DND-41 (cell line): ENCODE data around the gene SH3RF3.
"Not testable (repeated sequence)": the region's sequence is repeated elsewhere in the genome, so short reads cannot be mapped to it uniquely, and the experiment has no call there.

Source experiments
- ATAC-seq: fragments of 200-7000 bp; cut with Tn5 transposase; 3 replicates; pipeline ENCODE4 v1.9.1; 2021; ENCODE audit warnings: low read depth; ENCODE audit not compliant: insufficient read depth
- DNase-seq: peaks from one replicate; pipeline ENCODE4 v3.0.0-alpha.2; 2020
- H2AFZ ChIP-seq: 2 replicates; pipeline ENCODE4 v1.6.0; 2012; ENCODE audit warnings: low read depth, low read length
- H3K27ac ChIP-seq: 2 replicates; pipeline ENCODE4 v1.5.1; 2012; ENCODE audit warnings: low read length, inconsistent platforms
- H3K27me3 ChIP-seq: fragments of 200-600 bp; sonication (generic); 2 replicates; pipeline ENCODE4 v1.6.0; 2012; ENCODE audit warnings: low read length, mild to moderate bottlenecking, inconsistent platforms; ENCODE audit not compliant: insufficient read depth, poor library complexity
- H3K36me3 ChIP-seq: 2 replicates; pipeline ENCODE4 v1.5.1; 2012; ENCODE audit warnings: low read length, inconsistent platforms; ENCODE audit not compliant: insufficient read depth
- H3K4me1 ChIP-seq: 2 replicates; pipeline ENCODE4 v1.5.1; 2012; ENCODE audit warnings: mild to moderate bottlenecking, low read length; ENCODE audit not compliant: insufficient read depth
- H3K4me2 ChIP-seq: 2 replicates; pipeline ENCODE4 v1.6.0; 2012; ENCODE audit warnings: mild to moderate bottlenecking, moderate library complexity, low read length, inconsistent platforms; ENCODE audit not compliant: insufficient read depth
- H3K4me3 ChIP-seq, 2 experiments: fragments of 200-600 bp in 1 of 2; shearing (Covaris generic) in 1 of 2; 2 replicates each; pipeline ENCODE4 v1.5.1; 2012 to 2016; ENCODE audit warnings: inconsistent platforms in 2 of 2, low read length in 2 of 2, mild to moderate bottlenecking in 2 of 2, low read depth in 1 of 2, moderate library complexity in 1 of 2
- H3K79me2 ChIP-seq: 2 replicates; pipeline ENCODE4 v1.6.0; 2012; ENCODE audit warnings: low read length, inconsistent platforms; ENCODE audit not compliant: insufficient read depth
- H3K9ac ChIP-seq: 2 replicates; pipeline ENCODE4 v1.6.0; 2012; ENCODE audit warnings: low read depth, mild to moderate bottlenecking, inconsistent platforms, low read length, moderate library complexity
- H3K9me3 ChIP-seq: 2 replicates; pipeline ENCODE4 v1.5.1; 2012; ENCODE audit warnings: low read length, moderate library complexity, mild to moderate bottlenecking, inconsistent platforms; ENCODE audit not compliant: insufficient read depth, severe bottlenecking
- H4K20me1 ChIP-seq: 2 replicates; pipeline ENCODE4 v1.6.0; 2012; ENCODE audit warnings: low read length; ENCODE audit not compliant: insufficient read depth
- EZH2 ChIP-seq: IDR thresholded peaks from 3 replicates; pipeline ENCODE4 v1.6.1; 2012; ENCODE audit warnings: borderline replicate concordance, low read depth, mild to moderate bottlenecking, moderate library complexity, low read length, inconsistent platforms; ENCODE audit not compliant: severe bottlenecking
- TF ChIP-seq, protein P1 (sequence below): IDR thresholded peaks from 2 replicates; pipeline ENCODE4 v1.5.1; 2012; ENCODE audit warnings: borderline replicate concordance, low read length, moderate library complexity, mild to moderate bottlenecking; ENCODE audit not compliant: poor library complexity, severe bottlenecking; ENCODE audit errors: extremely low read depth

Gene SH3RF3

DNA sequence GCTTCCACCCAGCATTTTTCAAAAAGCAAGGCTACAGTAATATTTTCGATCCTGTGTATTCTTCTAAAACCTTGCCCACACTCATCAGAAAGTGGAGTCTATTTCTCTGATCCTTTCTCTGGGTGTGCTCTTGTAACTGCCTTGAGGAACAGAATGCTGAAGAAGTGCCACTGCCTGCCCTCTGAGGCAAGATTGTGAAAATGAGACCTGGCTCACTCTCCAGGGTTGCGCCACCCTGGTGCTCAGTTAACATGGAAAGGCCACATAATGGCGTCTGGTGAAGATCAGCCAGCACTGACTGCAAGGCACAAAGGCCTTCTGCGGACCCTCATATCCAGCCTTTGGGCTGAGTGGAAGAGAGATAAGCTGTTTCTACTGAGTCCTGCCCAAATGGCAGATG, 11.2 kb upstream of the SH3RF3 start:
- H3K4me1 ChIP-seq: no peaks in the 10 kb centered on the region
- DNase-seq: no peak
- no peak overlapping the region for H2AFZ ChIP-seq
- H3K4me2 ChIP-seq: no peak overlapping the region
- TF ChIP-seq, protein P1, sequence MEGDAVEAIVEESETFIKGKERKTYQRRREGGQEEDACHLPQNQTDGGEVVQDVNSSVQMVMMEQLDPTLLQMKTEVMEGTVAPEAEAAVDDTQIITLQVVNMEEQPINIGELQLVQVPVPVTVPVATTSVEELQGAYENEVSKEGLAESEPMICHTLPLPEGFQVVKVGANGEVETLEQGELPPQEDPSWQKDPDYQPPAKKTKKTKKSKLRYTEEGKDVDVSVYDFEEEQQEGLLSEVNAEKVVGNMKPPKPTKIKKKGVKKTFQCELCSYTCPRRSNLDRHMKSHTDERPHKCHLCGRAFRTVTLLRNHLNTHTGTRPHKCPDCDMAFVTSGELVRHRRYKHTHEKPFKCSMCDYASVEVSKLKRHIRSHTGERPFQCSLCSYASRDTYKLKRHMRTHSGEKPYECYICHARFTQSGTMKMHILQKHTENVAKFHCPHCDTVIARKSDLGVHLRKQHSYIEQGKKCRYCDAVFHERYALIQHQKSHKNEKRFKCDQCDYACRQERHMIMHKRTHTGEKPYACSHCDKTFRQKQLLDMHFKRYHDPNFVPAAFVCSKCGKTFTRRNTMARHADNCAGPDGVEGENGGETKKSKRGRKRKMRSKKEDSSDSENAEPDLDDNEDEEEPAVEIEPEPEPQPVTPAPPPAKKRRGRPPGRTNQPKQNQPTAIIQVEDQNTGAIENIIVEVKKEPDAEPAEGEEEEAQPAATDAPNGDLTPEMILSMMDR: no peak
- no peak for TF ChIP-seq EZH2
- H3K27ac ChIP-seq: no peak overlapping the region
- ATAC-seq: no peak
- H3K36me3 ChIP-seq: no peaks in the 10 kb centered on the region
- no peaks in the 10 kb centered on the region for H4K20me1 ChIP-seq
- peaks cover 3% of the 10 kb centered on the region for H3K9me3 ChIP-seq
- no peaks in the 10 kb centered on the region for H3K27me3 ChIP-seq
- H3K79me2 ChIP-seq: no peaks in the 10 kb centered on the region
- no peak overlapping the region for H3K9ac ChIP-seq
- no peak overlapping the region for H3K4me3 ChIP-seq

DNA sequence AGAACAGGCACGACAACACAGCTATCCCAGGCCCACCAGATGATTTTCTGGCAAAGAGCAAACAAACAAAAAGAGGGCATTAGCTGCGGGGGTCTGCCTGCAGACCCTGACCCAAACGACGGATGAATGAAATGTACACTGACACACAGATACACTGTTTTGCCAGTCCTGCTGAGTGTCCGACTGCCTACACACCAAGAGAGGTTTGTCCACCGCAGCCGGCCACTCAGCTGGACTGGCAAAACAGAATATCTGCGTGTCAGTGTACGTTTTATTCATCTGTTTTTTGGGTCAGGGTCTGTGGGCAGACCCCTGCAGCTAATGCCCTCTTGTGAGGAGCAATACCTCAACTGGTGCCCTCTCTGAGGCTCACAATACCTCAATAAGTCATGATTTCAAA, 10.7 kb upstream of the SH3RF3 start:
- H3K4me3 ChIP-seq: no peak overlapping the region
- no peak overlapping the region for H2AFZ ChIP-seq
- H3K9me3 ChIP-seq: peaks cover 3% of the 10 kb centered on the region
- no peaks in the 10 kb centered on the region for H3K36me3 ChIP-seq
- no peak overlapping the region for H3K27ac ChIP-seq
- DNase-seq (no peak), ATAC-seq (no peak)
- TF ChIP-seq, protein P1: no peak
- no peak for TF ChIP-seq EZH2
- no peaks in the 10 kb centered on the region for H3K4me1 ChIP-seq
- H3K9ac ChIP-seq: no peak overlapping the region
- H4K20me1 ChIP-seq: no peaks in the 10 kb centered on the region
- H3K4me2 ChIP-seq: no peak overlapping the region
- no peaks in the 10 kb centered on the region for H3K79me2 ChIP-seq
- H3K27me3 ChIP-seq: no peaks in the 10 kb centered on the region

DNA sequence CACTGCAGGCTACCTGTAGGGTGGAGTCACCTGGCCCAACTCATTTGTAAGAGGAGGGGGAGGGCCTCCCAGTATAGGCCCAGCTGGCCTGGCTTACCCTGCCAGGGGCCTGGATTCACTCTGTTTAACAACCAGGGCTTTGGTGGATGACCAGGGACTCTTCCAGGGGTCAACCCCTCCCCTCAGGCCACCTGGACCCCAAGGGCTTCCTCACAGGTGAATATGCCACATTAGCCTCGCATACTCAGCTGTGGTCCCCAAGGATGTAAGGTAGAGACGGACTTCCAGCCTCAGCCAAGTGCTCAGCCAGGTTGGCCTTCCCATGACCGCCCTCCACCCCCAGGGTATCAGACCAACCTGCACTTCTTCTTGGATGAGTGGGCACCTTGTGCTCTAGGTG, 8.8 kb upstream of the SH3RF3 start:
- H3K36me3 ChIP-seq: no peaks in the 10 kb centered on the region
- no peak overlapping the region for H3K27ac ChIP-seq
- no peak overlapping the region for H2AFZ ChIP-seq
- H3K9me3 ChIP-seq: peaks cover 3% of the 10 kb centered on the region
- no peak for ATAC-seq
- H3K27me3 ChIP-seq: no peaks in the 10 kb centered on the region
- H3K79me2 ChIP-seq: no peaks in the 10 kb centered on the region
- no peak overlapping the region for H3K4me2 ChIP-seq
- H4K20me1 ChIP-seq: no peaks in the 10 kb centered on the region
- no peak overlapping the region for H3K4me3 ChIP-seq
- TF ChIP-seq, protein P1: no peak
- no peak for TF ChIP-seq EZH2
- H3K4me1 ChIP-seq: no peaks in the 10 kb centered on the region
- DNase-seq: no peak
- no peak overlapping the region for H3K9ac ChIP-seq

DNA sequence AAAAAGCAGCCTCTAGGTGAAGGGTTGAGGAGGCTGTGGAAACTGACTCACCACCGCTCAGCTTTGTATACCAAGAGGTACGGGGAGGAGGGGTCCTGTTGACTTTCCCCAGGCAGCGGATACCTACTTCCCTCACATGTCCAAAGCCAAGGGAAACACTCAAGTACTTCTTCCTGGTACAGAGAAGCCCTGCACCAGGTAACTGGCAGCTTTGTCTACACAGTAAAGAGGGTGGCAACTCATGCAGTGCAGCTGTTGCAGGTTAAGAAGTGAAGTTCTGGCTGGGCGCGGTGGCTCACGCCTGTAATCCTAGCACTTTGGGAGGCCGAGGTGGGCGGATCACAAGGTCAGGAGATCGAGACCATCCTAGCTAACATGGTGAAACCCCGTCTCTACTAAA, 8.3 kb upstream of the SH3RF3 start:
- ATAC-seq, H2AFZ ChIP-seq, H3K9me3 ChIP-seq, H4K20me1 ChIP-seq, H3K79me2 ChIP-seq, H3K4me2 ChIP-seq, H3K36me3 ChIP-seq, H3K9ac ChIP-seq, H3K27me3 ChIP-seq, H3K4me1 ChIP-seq, DNase-seq, H3K4me3 ChIP-seq, H3K27ac ChIP-seq: not testable (repeated sequence)
